ENCODE data around the gene KRTAP19-3.
"Not testable (repeated sequence)": the region's sequence is repeated elsewhere in the genome, so short reads cannot be mapped to it uniquely, and the experiment has no call there.

The KRTAP19-3 gene

GRCh38 chr21:30491963-30492428, at the start of gene KRTAP19-3:
KRTAP19-3 (minus strand) TSS chr21:30492013; CDS start chr21:30491957, 56 bp downstream.
- peaks cover 11% of the 10 kb centered on the region for H3K9me3 ChIP-seq (ENCODE audit: insufficient read depth, low read length)
- TF ChIP-seq ZNF274 (IDR thresholded peaks at IDR 0.05; ENCODE audit: low read depth, low read length) (no peak), SUZ12 (IDR thresholded peaks at IDR 0.05; ENCODE audit: extremely low read depth, insufficient read depth, insufficient read length) (no peak), YY1 (IDR thresholded peaks at IDR 0.05; ENCODE audit: insufficient read depth, insufficient read length) (no peak)
- H3K9ac ChIP-seq (ENCODE audit: insufficient read length, low read depth): no peak within 1 kb of the TSS
- no peaks in the 10 kb centered on the region for H3K27me3 ChIP-seq (ENCODE audit: insufficient read depth, insufficient read length)
- no peaks in the 10 kb centered on the region for H3K36me3 ChIP-seq (ENCODE audit: insufficient read depth, insufficient read length, low read length)
- no peaks in the 10 kb centered on the region for H3K4me1 ChIP-seq (ENCODE audit: insufficient read depth, insufficient read length)
- H3K4me3 ChIP-seq (ENCODE audit: insufficient read length, low read depth): no peak within 1 kb of the TSS
- DNase-seq (ENCODE audit: low read depth, low spot score): no peak

DNA sequence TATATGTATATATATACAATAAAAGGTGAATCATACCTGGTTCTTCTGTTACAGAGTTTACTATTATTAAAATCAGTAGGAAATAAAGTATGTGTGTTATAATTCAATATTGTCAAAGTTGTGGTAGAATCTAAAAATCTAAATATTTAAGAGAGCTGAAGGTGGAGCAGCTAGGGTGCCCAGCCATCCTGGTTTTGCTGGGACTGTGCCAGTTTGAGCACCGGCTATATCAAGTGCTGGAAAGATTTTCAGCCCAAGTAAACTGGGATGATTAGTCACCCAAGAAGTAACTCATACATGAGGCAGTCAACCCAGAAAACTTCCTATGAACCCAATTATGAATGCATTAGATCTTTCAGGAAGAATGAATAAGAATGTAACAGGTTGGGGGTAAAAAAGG, 27.1 kb upstream of the KRTAP19-3 start:
- Histone ChIP-seq H3K27me3 (ENCODE audit: insufficient read depth, insufficient read length) (no peaks in the 10 kb centered on the region), H3K4me3 (ENCODE audit: insufficient read length, low read depth) (no peak overlapping the region), H3K4me1 (ENCODE audit: insufficient read depth, insufficient read length) (no peaks in the 10 kb centered on the region), H3K9me3 (ENCODE audit: insufficient read depth, low read length) (no peaks in the 10 kb centered on the region), H3K36me3 (ENCODE audit: insufficient read depth, insufficient read length, low read length) (no peaks in the 10 kb centered on the region), H3K9ac (ENCODE audit: insufficient read length, low read depth) (no peak overlapping the region)
- DNase-seq (ENCODE audit: low read depth, low spot score): no peak
- no peak for TF ChIP-seq YY1 (IDR thresholded peaks at IDR 0.05; ENCODE audit: insufficient read depth, insufficient read length)

DNA sequence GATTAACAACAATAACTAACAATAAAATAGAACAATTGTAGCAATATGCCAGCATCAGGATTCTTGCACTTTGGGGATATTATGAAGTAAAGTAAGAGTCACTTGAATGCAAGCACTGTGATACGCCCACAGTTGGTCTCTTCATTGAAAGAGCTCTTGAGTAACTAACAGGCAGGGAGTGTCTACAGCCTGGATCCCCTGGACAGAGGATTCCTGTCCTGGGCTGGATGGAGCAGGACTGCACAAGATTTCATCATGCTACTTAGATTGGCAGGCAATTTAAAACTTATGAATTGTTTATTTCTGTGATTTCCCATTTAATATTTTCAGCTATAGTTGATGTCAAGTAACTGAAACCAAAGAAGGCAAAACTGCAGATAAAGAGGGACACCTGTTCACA, 23.9 kb upstream of the KRTAP19-3 start:
- no peaks in the 10 kb centered on the region for H3K9me3 ChIP-seq (ENCODE audit: insufficient read depth, low read length)
- H3K4me3 ChIP-seq (ENCODE audit: insufficient read length, low read depth): no peak overlapping the region
- DNase-seq (ENCODE audit: low read depth, low spot score): no peak
- H3K36me3 ChIP-seq (ENCODE audit: insufficient read depth, insufficient read length, low read length): no peaks in the 10 kb centered on the region
- H3K27me3 ChIP-seq (ENCODE audit: insufficient read depth, insufficient read length): no peaks in the 10 kb centered on the region
- TF ChIP-seq ZNF274 (IDR thresholded peaks at IDR 0.05; ENCODE audit: low read depth, low read length): no peak
- no peak overlapping the region for H3K9ac ChIP-seq (ENCODE audit: insufficient read length, low read depth)
- H3K4me1 ChIP-seq (ENCODE audit: insufficient read depth, insufficient read length): no peaks in the 10 kb centered on the region

DNA sequence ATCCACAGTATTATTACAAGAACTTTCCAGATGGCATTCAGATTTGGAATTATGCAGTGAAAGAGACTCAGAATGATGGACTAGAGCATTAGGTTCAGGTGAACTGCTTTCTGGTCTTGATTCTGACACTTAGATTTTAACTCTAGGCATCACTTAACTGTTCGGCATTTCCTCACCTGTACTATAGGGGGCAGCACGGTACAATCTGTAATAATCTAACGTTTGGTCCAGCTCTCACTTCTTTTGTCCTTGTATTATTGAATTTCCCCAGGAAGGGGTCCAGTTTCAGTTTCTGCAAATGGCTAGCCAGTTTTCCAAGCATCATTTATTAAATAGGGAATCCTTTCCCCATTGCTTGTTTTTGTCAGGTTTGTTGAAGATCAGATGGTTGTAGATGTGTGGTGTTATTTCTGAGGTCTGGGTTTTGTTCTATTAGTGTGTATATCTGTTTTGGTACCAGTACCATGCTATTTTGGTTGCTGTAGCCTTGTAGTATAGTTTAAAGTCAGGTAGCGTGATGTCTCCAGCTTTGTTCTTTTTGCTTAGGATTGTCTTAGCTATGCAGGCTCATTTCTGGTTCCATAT, 13.9 kb upstream of the KRTAP19-3 start:
- H3K9ac ChIP-seq (ENCODE audit: insufficient read length, low read depth); H3K4me1 ChIP-seq (ENCODE audit: insufficient read depth, insufficient read length); H3K27me3 ChIP-seq (ENCODE audit: insufficient read depth, insufficient read length); H3K9me3 ChIP-seq (ENCODE audit: insufficient read depth, low read length); H3K36me3 ChIP-seq (ENCODE audit: insufficient read depth, insufficient read length, low read length); H3K4me3 ChIP-seq (ENCODE audit: insufficient read length, low read depth): not testable (repeated sequence)
- peak; percentile 20 for DNase-seq (ENCODE audit: low read depth, low spot score)

DNA sequence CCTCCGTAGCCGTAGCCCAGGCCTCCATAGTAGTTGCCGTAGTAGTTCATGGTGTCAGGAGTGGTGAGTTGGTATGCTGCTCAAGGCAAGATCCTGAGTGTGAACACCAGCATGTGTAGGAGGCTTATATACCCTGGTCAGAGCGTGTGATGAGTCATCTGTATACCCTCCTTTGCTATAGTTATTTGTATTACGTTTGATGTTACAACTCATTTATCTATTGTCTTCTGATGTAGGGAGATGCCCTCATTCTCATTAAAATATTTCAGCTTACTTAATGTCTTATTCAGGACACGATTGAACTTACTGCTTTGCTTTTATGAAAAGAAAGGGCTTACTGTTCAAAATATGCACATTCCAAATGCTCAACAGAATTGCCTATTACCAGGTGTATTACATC, 10.2 kb upstream of the KRTAP19-3 start, which contains the start of gene KRTAP19-5:
TSS of gene KRTAP19-5 (minus strand) at position 101 of the 400 bp plus-strand sequence. CDS start at position 50, 51 bp downstream.
- TF ChIP-seq SUZ12 (IDR thresholded peaks at IDR 0.05; ENCODE audit: extremely low read depth, insufficient read depth, insufficient read length): no peak
- TF ChIP-seq YY1 (IDR thresholded peaks at IDR 0.05; ENCODE audit: insufficient read depth, insufficient read length): no peak
- TF ChIP-seq ZNF274 (IDR thresholded peaks at IDR 0.05; ENCODE audit: low read depth, low read length): no peak
- no peaks in the 10 kb centered on the region for H3K27me3 ChIP-seq (ENCODE audit: insufficient read depth, insufficient read length)
- H3K4me3 ChIP-seq (ENCODE audit: insufficient read length, low read depth): no peak within 1 kb of the TSS
- no peaks in the 10 kb centered on the region for H3K36me3 ChIP-seq (ENCODE audit: insufficient read depth, insufficient read length, low read length)
- H3K9ac ChIP-seq (ENCODE audit: insufficient read length, low read depth): no peak within 1 kb of the TSS
- H3K4me1 ChIP-seq (ENCODE audit: insufficient read depth, insufficient read length): no peaks in the 10 kb centered on the region
- no peaks in the 10 kb centered on the region for H3K9me3 ChIP-seq (ENCODE audit: insufficient read depth, low read length)
- DNase-seq (ENCODE audit: low read depth, low spot score): no peak

DNA sequence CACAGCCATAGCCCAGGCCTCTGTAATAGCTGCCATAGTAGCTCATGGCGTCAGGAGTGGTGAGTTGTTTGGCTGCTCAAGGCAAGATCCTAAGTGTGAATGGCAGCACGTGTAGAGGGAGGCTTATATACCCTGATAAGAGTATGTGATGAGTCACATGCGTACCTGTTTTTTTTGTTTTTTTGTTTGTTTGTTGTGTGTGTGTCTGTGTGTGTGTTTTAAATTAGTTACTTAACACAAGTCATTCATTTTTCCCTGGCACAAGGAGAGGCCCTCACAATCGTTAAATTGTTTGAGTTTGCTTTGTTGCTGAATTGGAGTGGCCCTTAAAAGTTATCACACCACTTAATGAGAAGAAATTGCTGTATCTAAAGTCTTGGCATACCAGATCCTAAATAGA, 5.3 kb upstream of the KRTAP19-3 start, which contains the start of gene KRTAP19-4:
TSS of gene KRTAP19-4 (minus strand) at position 101 of the 400 bp plus-strand sequence. CDS start at position 46, 55 bp downstream.
- Histone ChIP-seq H3K36me3 (ENCODE audit: insufficient read depth, insufficient read length, low read length) (no peaks in the 10 kb centered on the region), H3K9me3 (ENCODE audit: insufficient read depth, low read length) (no peaks in the 10 kb centered on the region), H3K9ac (ENCODE audit: insufficient read length, low read depth) (no peak within 1 kb of the TSS), H3K27me3 (ENCODE audit: insufficient read depth, insufficient read length) (no peaks in the 10 kb centered on the region), H3K4me1 (ENCODE audit: insufficient read depth, insufficient read length) (no peaks in the 10 kb centered on the region), H3K4me3 (ENCODE audit: insufficient read length, low read depth) (no peak within 1 kb of the TSS)
- DNase-seq (ENCODE audit: low read depth, low spot score): no peak
- TF ChIP-seq SUZ12 (IDR thresholded peaks at IDR 0.05; ENCODE audit: extremely low read depth, insufficient read depth, insufficient read length): no peak
- TF ChIP-seq ZNF274 (IDR thresholded peaks at IDR 0.05; ENCODE audit: low read depth, low read length): no peak
- TF ChIP-seq YY1 (IDR thresholded peaks at IDR 0.05; ENCODE audit: insufficient read depth, insufficient read length): no peak

- H3K9ac ChIP-seq (ENCODE audit: insufficient read length, low read depth): no peak within 1 kb of the TSS
- H3K4me1 ChIP-seq (ENCODE audit: insufficient read depth, insufficient read length): no peaks in the 10 kb centered on the region
- no peak within 1 kb of the TSS for H3K4me3 ChIP-seq (ENCODE audit: insufficient read length, low read depth)
- DNase-seq (ENCODE audit: low read depth, low spot score): no peak
- no peak for TF ChIP-seq YY1 (IDR thresholded peaks at IDR 0.05; ENCODE audit: insufficient read depth, insufficient read length)
- TF ChIP-seq SUZ12 (IDR thresholded peaks at IDR 0.05; ENCODE audit: extremely low read depth, insufficient read depth, insufficient read length): no peak
- no peak for TF ChIP-seq ZNF274 (IDR thresholded peaks at IDR 0.05; ENCODE audit: low read depth, low read length)
- H3K27me3 ChIP-seq (ENCODE audit: insufficient read depth, insufficient read length): no peaks in the 10 kb centered on the region
- no peaks in the 10 kb centered on the region for H3K36me3 ChIP-seq (ENCODE audit: insufficient read depth, insufficient read length, low read length)
- peaks cover 30% of the 10 kb centered on the region for H3K9me3 ChIP-seq (ENCODE audit: insufficient read depth, low read length)
Measured at GRCh38 chr21:30487336-30487735, 4.5 kb downstream of the KRTAP19-3 start, which contains the start of gene KRTAP19-2. KRTAP19-2 (minus strand) TSS chr21:30487436; CDS start chr21:30487348, 88 bp downstream.

All from NT2/D1 (cell line).